RWPE1 (cell line): ENCODE results near the gene RHBDD3.

Source experiments
- CTCF ChIA-PET: fragments of 350-600 bp; sonication (Branson Sonifier 250); formaldehyde crosslinking; extraction: SDS; loops from one replicate; lab custom pipeline; 2021; lab: Yijun Ruan, JAX
- POLR2A ChIA-PET: fragments of 400-600 bp; formaldehyde crosslinking; extraction: SDS; loops from one replicate; lab custom pipeline; 2020; ENCODE audit warnings: antibody characterized with exemption; ENCODE audit not compliant: low non-redundant PET; lab: Yijun Ruan, JAX
- DNase-seq: peaks from one replicate; pipeline ENCODE4 v3.0.0; 2012; ENCODE audit warnings: low spot score
- H3K27ac ChIP-seq: fragments of 450-650 bp; 2 replicates; pipeline ENCODE4 v1.5.1; 2017
- CTCF ChIP-seq: fragments of 450-650 bp; conservative IDR thresholded peaks from 2 replicates; pipeline ENCODE4 v1.5.1; 2017; ENCODE audit warnings: low read depth, mild to moderate bottlenecking

The RHBDD3 gene

GRCh38 chr22:29290061-29290460, 22.3 kb upstream of the RHBDD3 start:
- H3K27ac ChIP-seq: no peak overlapping the region
- POLR2A ChIA-PET: no interaction called here
- TF ChIP-seq CTCF: no peak
- no peak for DNase-seq
- CTCF ChIA-PET: no interaction called here

GRCh38 chr22:29288837-29289236, 21.1 kb upstream of the RHBDD3 start:
- no peak overlapping the region for H3K27ac ChIP-seq
- POLR2A ChIA-PET: no interaction called here
- CTCF ChIA-PET: no interaction called here
- TF ChIP-seq CTCF: no peak
- no peak for DNase-seq

GRCh38 chr22:29284196-29284595, 16.4 kb upstream of the RHBDD3 start:
- ChIA-PET POLR2A (no interaction called here), CTCF (no interaction called here)
- DNase-seq: no peak
- TF ChIP-seq CTCF: no peak
- H3K27ac ChIP-seq: no peak overlapping the region

GRCh38 chr22:29277927-29278326, 10.1 kb upstream of the RHBDD3 start:
- ChIA-PET CTCF (no interaction called here), POLR2A (no interaction called here)
- no peak for DNase-seq
- H3K27ac ChIP-seq: no peak overlapping the region
- TF ChIP-seq CTCF: no peak

- POLR2A ChIA-PET: no interaction called here
Measured at GRCh38 chr22:29275819-29276565, 8.2 kb upstream of the RHBDD3 start.

DNA sequence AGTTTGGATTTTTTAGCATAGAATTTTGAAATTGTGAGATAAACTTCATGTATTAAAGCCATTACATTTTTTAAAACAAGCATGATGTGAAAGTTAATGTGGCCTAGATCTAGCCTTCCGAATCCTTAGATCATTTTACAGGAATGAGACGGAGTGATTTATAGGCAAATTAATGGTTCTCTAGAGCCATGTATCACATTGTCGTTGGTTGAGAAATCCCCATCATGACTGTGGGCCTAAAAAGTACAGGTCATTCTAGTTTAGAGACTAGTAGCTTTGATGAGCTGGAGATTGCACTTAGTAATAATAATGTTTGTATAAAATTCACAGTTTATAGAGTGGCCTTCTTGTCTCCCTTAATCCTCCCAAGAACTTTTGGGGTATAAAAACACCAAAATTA, 7.4 kb upstream of the RHBDD3 start:
- no peak overlapping the region for H3K27ac ChIP-seq
- ChIA-PET CTCF (no interaction called here), POLR2A (no interaction called here)
- DNase-seq: no peak
- TF ChIP-seq CTCF: no peak

More at GRCh38 chr22:29275819-29276565, 8.2 kb upstream of the RHBDD3 start:
- no peak overlapping the region for H3K27ac ChIP-seq
- TF ChIP-seq CTCF: no peak
- DNase-seq: no peak
- CTCF ChIA-PET: no interaction called here
